Cardiac fibroblast (primary cell): Measurements from ENCODE around the gene GALNT18.

Experiments
- DNase-seq, 2 donors: peaks; one replicate each; pipeline versions ENCODE4 v3.0.0 to v3.0.0-alpha.2; 2010; ENCODE audit warnings: low read depth in 2 of 2
- H3K4me3 ChIP-seq, 2 donors: replicated peaks in 1 of 2; 1 replicate in 1 of 2; 2 replicates in 1 of 2; pipeline ENCODE4 v1.5.1; 2011; ENCODE audit warnings: low read depth in 2 of 2, low read length in 2 of 2, mild to moderate bottlenecking in 2 of 2, moderate library complexity in 1 of 2
- CTCF ChIP-seq: IDR thresholded peaks from one replicate; pipeline ENCODE4 v1.5.1; 2011; ENCODE audit warnings: low read depth, mild to moderate bottlenecking, low read length, inconsistent platforms

Gene GALNT18

GRCh38 chr11:11391796-11392463 lies 229.9 kb downstream of the GALNT18 start:
- TF ChIP-seq CTCF, result no peak
- H3K4me3 ChIP-seq, result no peak overlapping the region
- peak; percentile 78 to 80 for DNase-seq

GRCh38 chr11:11391169-11391568 lies 230.6 kb downstream of the GALNT18 start:
- H3K4me3 ChIP-seq, result no peak overlapping the region
- no peak for DNase-seq

GRCh38 chr11:11390068-11390771 lies 231.6 kb downstream of the GALNT18 start:
- no peak for TF ChIP-seq CTCF
- no peak for DNase-seq
- no peak overlapping the region for H3K4me3 ChIP-seq

More at GRCh38 chr11:11391169-11391568, 230.6 kb downstream of the GALNT18 start:
- no peak for TF ChIP-seq CTCF

- no peak overlapping the region for H3K4me3 ChIP-seq
- TF ChIP-seq CTCF, result no peak
- peak in 1 of 2 donors; percentile 19 for DNase-seq
These were observed 232.6 kb downstream of the GALNT18 start for GRCh38 chr11:11389238-11389637.

GRCh38 chr11:11387622-11388305 lies 234.0 kb downstream of the GALNT18 start:
- no peak overlapping the region for H3K4me3 ChIP-seq
- TF ChIP-seq CTCF, result no peak
- DNase-seq, result no peak

- no peak for TF ChIP-seq CTCF
- H3K4me3 ChIP-seq, result no peak overlapping the region
- no peak for DNase-seq
These were observed 234.6 kb downstream of the GALNT18 start for GRCh38 chr11:11387207-11387606.
